ENCODE measurements around the gene RSAD2.

Gene RSAD2

GRCh38 chr2:6905668-6906067 lies 28.1 kb downstream of the RSAD2 start:
- no peaks in the 10 kb centered on the region for H3K79me2 ChIP-seq
- no peak overlapping the region for H3K4me2 ChIP-seq (ENCODE audit: low read length)
- no peaks in the 10 kb centered on the region for H3K9me3 ChIP-seq (ENCODE audit: control insufficient read depth, low read length)
- H3K36me3 ChIP-seq (ENCODE audit: control insufficient read depth, insufficient read depth, low read length) = no peaks in the 10 kb centered on the region
- no peak overlapping the region for H3K4me3 ChIP-seq (ENCODE audit: low read depth, low read length)
- no peak overlapping the region for H3K27ac ChIP-seq
- H3K4me1 ChIP-seq = peaks cover 3% of the 10 kb centered on the region
- no peak for TF ChIP-seq CTCF (IDR thresholded peaks at IDR 0.05)
- no peaks in the 10 kb centered on the region for H3K27me3 ChIP-seq (ENCODE audit: control insufficient read depth, insufficient read depth, low read length)
- no peak overlapping the region for H2AFZ ChIP-seq
- no peak overlapping the region for H3K9ac ChIP-seq

GRCh38 chr2:6906165-6906741 lies 28.7 kb downstream of the RSAD2 start:
- Histone ChIP-seq H3K27ac (no peak overlapping the region), H3K9me3 (ENCODE audit: control insufficient read depth, low read length) (no peaks in the 10 kb centered on the region)
- TF ChIP-seq CTCF (IDR thresholded peaks at IDR 0.05) = no peak

DNA sequence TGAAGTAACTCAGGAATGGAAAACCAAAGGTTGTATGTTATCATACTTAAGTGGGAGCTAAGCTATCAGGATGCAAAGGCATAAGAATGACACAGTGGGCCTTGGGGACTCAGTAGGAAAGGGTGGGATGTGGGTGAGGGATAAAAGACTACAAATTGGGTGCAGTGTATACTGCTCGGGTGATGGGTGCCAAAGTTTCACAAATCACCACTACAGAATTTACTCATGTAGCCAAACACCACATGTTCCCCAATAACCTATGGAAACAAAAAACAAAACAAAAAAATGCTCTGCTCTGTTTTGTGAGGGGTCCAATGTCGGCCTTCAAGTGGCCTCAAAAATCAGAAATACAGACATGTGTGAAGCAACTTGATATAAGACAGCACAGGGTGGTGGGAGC lies 30.7 kb downstream of the RSAD2 start:
- Histone ChIP-seq H3K4me2 (ENCODE audit: low read length) (no peak overlapping the region), H2AFZ (no peak overlapping the region), H3K27me3 (ENCODE audit: control insufficient read depth, insufficient read depth, low read length) (no peaks in the 10 kb centered on the region), H3K4me3 (ENCODE audit: low read depth, low read length) (no peak overlapping the region), H3K36me3 (ENCODE audit: control insufficient read depth, insufficient read depth, low read length) (no peaks in the 10 kb centered on the region), H3K4me1 (peaks cover 3% of the 10 kb centered on the region), H3K9me3 (ENCODE audit: control insufficient read depth, low read length) (no peaks in the 10 kb centered on the region), H3K9ac (no peak overlapping the region), H3K79me2 (no peaks in the 10 kb centered on the region), H3K27ac (no peak overlapping the region)
- TF ChIP-seq CTCF (IDR thresholded peaks at IDR 0.05) = no peak

More at GRCh38 chr2:6906165-6906741, 28.7 kb downstream of the RSAD2 start:
- H3K79me2 ChIP-seq = no peaks in the 10 kb centered on the region
- H3K4me2 ChIP-seq (ENCODE audit: low read length) = no peak overlapping the region
- H3K9ac ChIP-seq = no peak overlapping the region
- no peak overlapping the region for H2AFZ ChIP-seq
- H3K36me3 ChIP-seq (ENCODE audit: control insufficient read depth, insufficient read depth, low read length) = no peaks in the 10 kb centered on the region
- H3K27me3 ChIP-seq (ENCODE audit: control insufficient read depth, insufficient read depth, low read length) = no peaks in the 10 kb centered on the region
- H3K4me3 ChIP-seq (ENCODE audit: low read depth, low read length) = no peak overlapping the region
- H3K4me1 ChIP-seq = peaks cover 3% of the 10 kb centered on the region

- H3K9ac ChIP-seq = no peak overlapping the region
- H2AFZ ChIP-seq = no peak overlapping the region
- H3K36me3 ChIP-seq (ENCODE audit: control insufficient read depth, insufficient read depth, low read length) = no peaks in the 10 kb centered on the region
- H3K4me1 ChIP-seq = peaks cover 3% of the 10 kb centered on the region
- no peaks in the 10 kb centered on the region for H3K79me2 ChIP-seq
- H3K9me3 ChIP-seq (ENCODE audit: control insufficient read depth, low read length) = no peaks in the 10 kb centered on the region
- no peak overlapping the region for H3K27ac ChIP-seq
- H3K4me2 ChIP-seq (ENCODE audit: low read length) = no peak overlapping the region
- no peaks in the 10 kb centered on the region for H3K27me3 ChIP-seq (ENCODE audit: control insufficient read depth, insufficient read depth, low read length)
- no peak for TF ChIP-seq CTCF (IDR thresholded peaks at IDR 0.05)
- H3K4me3 ChIP-seq (ENCODE audit: low read depth, low read length) = no peak overlapping the region
Observed at GRCh38 chr2:6909431-6910385, 32.1 kb downstream of the RSAD2 start.

Measured in parathyroid adenoma (tissue), 2 donors.